HTERT RPE-1 (cell line): Measurements from ENCODE around the gene PGAP1.

ENCODE experiments used
- in situ Hi-C: fragments of 300-500 bp; cut with MboI; formaldehyde crosslinking; loops from 4 replicates; pipeline ENCODE4 v1.14.3; 2020; ENCODE audit warnings: low sequenced_read_pairs

The PGAP1 gene

GRCh38 chr2:196808083-196808665, 118.3 kb downstream of the PGAP1 start:
- in situ Hi-C loops, result no loop called here

GRCh38 chr2:196804381-196804780, 122.1 kb downstream of the PGAP1 start:
- in situ Hi-C loops, result no loop called here

- in situ Hi-C loops, result no loop called here
These were observed 124.1 kb downstream of the PGAP1 start for GRCh38 chr2:196802401-196802800.

GRCh38 chr2:196801674-196802261, 124.7 kb downstream of the PGAP1 start:
- in situ Hi-C loops, result no loop called here

- in situ Hi-C loops, result no loop called here
These were observed 127.5 kb downstream of the PGAP1 start for GRCh38 chr2:196798980-196799379.

- in situ Hi-C loops, result no loop called here
These were observed 133.6 kb downstream of the PGAP1 start for GRCh38 chr2:196792865-196793264.

- in situ Hi-C loops, result no loop called here
These were observed 142.9 kb downstream of the PGAP1 start for GRCh38 chr2:196783431-196784094.
